ENCODE data around the gene HOXC12. TPM values are rescaled to one million over a fixed set of nuclear protein-coding genes. Genes with fewer than 3 reads are reported as not detected.

HOXC12 gene
- total RNA-seq, 4 donors from 2014 or later: 0.22 to 1.4 TPM; not detected in 2

DNA sequence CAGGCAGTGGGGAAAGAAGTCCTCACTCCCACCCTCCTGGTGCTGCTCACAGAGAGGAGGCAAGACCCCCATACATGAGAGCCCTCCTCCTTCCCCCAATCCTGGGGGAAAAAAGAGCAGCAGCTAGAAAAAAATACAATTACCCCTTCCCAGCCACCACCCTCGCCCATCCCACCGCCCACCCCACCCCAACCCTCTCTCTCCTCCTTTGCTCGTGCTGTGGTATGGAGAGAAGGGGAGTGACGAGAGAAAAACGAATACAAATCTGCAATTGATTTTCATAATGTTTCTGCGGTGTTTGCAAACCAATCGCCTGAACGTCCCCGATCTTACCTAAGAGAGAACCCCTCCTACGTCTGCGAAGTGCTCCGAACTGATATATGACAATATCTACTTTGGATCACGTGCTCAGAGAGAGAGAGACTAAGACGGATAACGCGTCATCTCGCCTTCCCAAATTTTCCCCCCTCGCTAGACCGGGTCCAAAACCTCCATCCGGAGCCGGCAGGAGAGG lies 18.1 kb downstream of the HOXC12 start, which contains the start of gene HOXC11:
TSS of gene HOXC11 (plus strand) at position 405 of the 514 bp plus-strand sequence. CDS start 116 bp downstream, outside the sequence.
- H3K4me1 ChIP-seq: peaks cover 0 to 35% (median 21%) of the 10 kb centered on the region in 4 donors
- H3K4me3 ChIP-seq: peak within 1 kb of the TSS; percentile 25 to 49 (median 42)
- no peak for DNase-seq (ENCODE audit: low spot score in 2 of 2)
- no peak for TF ChIP-seq EP300 (IDR thresholded peaks at IDR 0.05)
- TF ChIP-seq POLR2A (IDR thresholded peaks at IDR 0.05): no peak
- TF ChIP-seq, protein P1, sequence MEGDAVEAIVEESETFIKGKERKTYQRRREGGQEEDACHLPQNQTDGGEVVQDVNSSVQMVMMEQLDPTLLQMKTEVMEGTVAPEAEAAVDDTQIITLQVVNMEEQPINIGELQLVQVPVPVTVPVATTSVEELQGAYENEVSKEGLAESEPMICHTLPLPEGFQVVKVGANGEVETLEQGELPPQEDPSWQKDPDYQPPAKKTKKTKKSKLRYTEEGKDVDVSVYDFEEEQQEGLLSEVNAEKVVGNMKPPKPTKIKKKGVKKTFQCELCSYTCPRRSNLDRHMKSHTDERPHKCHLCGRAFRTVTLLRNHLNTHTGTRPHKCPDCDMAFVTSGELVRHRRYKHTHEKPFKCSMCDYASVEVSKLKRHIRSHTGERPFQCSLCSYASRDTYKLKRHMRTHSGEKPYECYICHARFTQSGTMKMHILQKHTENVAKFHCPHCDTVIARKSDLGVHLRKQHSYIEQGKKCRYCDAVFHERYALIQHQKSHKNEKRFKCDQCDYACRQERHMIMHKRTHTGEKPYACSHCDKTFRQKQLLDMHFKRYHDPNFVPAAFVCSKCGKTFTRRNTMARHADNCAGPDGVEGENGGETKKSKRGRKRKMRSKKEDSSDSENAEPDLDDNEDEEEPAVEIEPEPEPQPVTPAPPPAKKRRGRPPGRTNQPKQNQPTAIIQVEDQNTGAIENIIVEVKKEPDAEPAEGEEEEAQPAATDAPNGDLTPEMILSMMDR (IDR thresholded peaks at IDR 0.05): no peak
- peak within 1 kb of the TSS in 2 of 4 donors; percentile 4 to 18 for H3K27ac ChIP-seq
- 8 to 10% methylated on average over 21 of the region's 21 CpGs for WGBS, 2 donors
- no peaks in the 10 kb centered on the region for H3K36me3 ChIP-seq
- H3K9me3 ChIP-seq: no peaks in the 10 kb centered on the region
- peaks cover 0 to 99% of the 10 kb centered on the region in 2 donors for H3K27me3 ChIP-seq

DNA sequence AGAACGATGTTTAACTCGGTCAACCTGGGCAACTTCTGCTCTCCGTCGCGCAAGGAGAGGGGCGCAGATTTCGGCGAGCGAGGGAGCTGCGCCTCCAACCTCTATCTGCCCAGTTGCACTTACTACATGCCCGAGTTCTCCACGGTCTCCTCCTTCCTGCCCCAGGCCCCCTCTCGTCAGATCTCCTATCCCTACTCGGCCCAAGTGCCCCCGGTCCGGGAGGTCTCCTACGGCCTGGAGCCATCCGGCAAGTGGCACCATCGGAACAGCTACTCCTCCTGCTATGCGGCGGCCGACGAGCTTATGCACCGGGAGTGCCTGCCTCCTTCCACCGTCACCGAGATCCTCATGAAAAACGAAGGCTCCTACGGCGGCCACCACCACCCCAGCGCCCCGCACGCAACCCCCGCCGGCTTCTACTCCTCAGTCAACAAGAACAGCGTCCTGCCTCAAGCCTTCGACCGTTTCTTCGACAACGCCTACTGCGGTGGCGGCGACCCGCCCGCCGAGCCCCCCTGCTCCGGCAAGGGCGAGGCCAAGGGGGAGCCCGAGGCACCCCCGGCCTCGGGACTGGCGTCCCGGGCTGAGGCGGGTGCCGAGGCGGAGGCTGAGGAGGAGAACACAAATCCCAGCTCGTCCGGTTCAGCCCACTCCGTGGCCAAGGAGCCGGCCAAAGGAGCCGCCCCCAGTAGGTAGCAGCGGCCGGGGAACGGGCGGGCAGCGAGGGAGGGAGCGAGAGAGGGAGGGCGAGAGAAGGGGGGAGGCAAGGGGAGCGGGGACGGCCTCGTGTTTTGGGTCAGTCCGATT lies 18.7 kb downstream of the HOXC12 start:
- Histone ChIP-seq H3K4me1 (peaks cover 0 to 40% (median 21%) of the 10 kb centered on the region in 4 donors), H3K27me3 (peaks cover 0 to 99% of the 10 kb centered on the region in 2 donors), H3K9me3 (no peaks in the 10 kb centered on the region), H3K27ac (peak overlapping the region in 2 of 4 donors; percentile 4 to 18), H3K4me3 (peak overlapping the region; percentile 25 to 49 (median 42)), H3K36me3 (no peaks in the 10 kb centered on the region)
- DNase-seq (ENCODE audit: low spot score in 2 of 2): no peak
- TF ChIP-seq POLR2A (IDR thresholded peaks at IDR 0.05) (no peak), EP300 (IDR thresholded peaks at IDR 0.05) (peak in 1 of 2 donors; percentile 36)
- TF ChIP-seq, protein P1 (IDR thresholded peaks at IDR 0.05): no peak
- WGBS, 2 donors: 2 to 4% methylated on average over 44 to 69 of the region's 71 CpGs

DNA sequence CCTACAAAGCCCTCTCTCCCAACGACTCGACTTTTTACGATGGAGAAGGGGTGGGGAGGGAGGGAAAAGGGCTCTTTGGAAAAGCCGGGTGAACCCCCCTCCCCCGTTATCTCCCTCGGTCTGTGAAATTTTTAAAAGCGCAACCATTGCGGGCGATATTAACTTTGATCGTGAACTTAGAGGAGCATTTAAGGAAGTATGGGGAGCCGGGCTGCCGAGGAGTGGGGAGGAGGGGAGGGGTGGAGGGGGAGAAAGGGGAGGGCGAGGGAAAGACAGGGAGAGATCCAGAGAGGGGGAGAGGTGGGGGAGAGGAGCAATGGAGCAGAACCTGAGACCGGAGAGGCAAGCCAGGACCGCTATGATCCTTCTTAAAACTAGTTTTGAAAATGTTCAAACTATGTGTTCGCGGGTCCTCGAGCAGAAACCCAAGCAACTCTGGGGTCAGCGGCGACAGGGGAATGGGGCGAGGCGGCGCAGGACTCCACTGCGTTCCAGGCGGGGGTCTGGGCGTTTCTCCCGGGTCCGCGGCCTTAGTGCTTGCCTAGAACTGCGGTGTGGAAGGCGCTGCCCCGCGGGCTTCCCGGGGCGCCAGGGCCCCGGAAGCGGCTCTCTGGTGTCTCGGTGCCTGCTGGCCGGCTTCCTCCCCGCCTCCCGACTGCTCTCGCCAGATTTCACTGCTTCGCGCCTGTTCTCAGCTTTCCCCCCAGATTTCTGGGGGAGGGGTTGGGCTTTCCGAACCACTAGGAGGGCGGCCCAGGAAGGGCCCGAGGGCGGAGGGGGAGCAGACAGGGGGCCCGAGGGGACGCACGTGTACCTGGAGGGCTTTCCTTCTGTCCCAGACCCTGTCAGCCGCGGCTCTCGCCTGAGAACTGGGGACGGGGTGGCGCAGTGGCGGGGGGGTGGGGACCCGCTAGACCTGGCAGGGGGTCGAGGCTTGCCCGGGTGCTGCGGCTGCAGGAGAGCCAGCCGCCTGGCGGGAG lies 19.7 kb downstream of the HOXC12 start, which contains the start of gene HOTAIR:
TSS of gene HOTAIR (minus strand) at position 871 of the 980 bp plus-strand sequence.
- peaks cover 0 to 99% of the 10 kb centered on the region in 2 donors for H3K27me3 ChIP-seq
- no peaks in the 10 kb centered on the region for H3K9me3 ChIP-seq
- H3K27ac ChIP-seq: peak within 1 kb of the TSS in 2 of 4 donors; percentile 4 to 18
- no peaks in the 10 kb centered on the region for H3K36me3 ChIP-seq
- TF ChIP-seq POLR2A (IDR thresholded peaks at IDR 0.05) (no peak), EP300 (IDR thresholded peaks at IDR 0.05) (no peak)
- TF ChIP-seq, protein P1 (IDR thresholded peaks at IDR 0.05): no peak
- peaks cover 0 to 40% (median 21%) of the 10 kb centered on the region in 4 donors for H3K4me1 ChIP-seq
- 1 to 2% methylated on average over 36 to 51 of the region's 63 CpGs for WGBS, 2 donors
- H3K4me3 ChIP-seq: peak within 1 kb of the TSS; percentile 25 to 49 (median 42)
- no peak for DNase-seq (ENCODE audit: low spot score in 2 of 2)

DNA sequence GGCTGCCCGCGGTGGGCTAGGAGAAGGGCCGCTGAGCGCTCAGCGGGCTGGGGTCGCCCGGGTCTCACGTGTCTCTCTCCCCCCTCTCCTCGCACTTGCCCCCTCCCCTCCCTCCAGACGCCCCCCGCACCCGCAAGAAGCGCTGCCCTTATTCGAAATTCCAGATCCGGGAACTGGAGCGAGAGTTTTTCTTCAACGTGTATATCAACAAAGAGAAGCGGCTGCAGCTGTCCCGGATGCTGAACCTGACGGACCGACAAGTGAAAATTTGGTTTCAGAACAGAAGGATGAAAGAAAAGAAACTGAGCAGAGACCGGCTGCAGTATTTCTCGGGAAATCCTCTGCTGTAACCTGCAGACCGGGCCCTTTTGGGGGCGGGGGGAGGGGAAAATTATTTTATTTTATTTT lies 20.4 kb downstream of the HOXC12 start:
- H3K4me1 ChIP-seq: peaks cover 0 to 40% (median 21%) of the 10 kb centered on the region in 4 donors
- no peak for DNase-seq (ENCODE audit: low spot score in 2 of 2)
- no peaks in the 10 kb centered on the region for H3K9me3 ChIP-seq
- peak overlapping the region in 1 of 4 donors; percentile 18 for H3K27ac ChIP-seq
- no peaks in the 10 kb centered on the region for H3K36me3 ChIP-seq
- H3K4me3 ChIP-seq: peak overlapping the region; percentile 25 to 49 (median 42)
- H3K27me3 ChIP-seq: peaks cover 0 to 99% of the 10 kb centered on the region in 2 donors
- TF ChIP-seq POLR2A (IDR thresholded peaks at IDR 0.05) (no peak), EP300 (IDR thresholded peaks at IDR 0.05) (no peak)
- TF ChIP-seq, protein P1 (IDR thresholded peaks at IDR 0.05): no peak
- WGBS, 2 donors: 5 to 6% methylated on average over 18 to 20 of the region's 25 CpGs
